H9 (cell line): Measurements from ENCODE around the gene MAGEA2. TPM values are rescaled to one million over a fixed set of nuclear protein-coding genes. Genes with fewer than 3 reads are reported as not detected.
"Not testable (repeated sequence)": the region's sequence is repeated elsewhere in the genome, so short reads cannot be mapped to it uniquely, and the experiment has no call there.

Experiments used
- DNase-seq: peaks from one replicate; pipeline ENCODE4 v3.0.0-alpha.2; 2017
- H2AFZ ChIP-seq: one replicate; pipeline ENCODE4 v1.6.1; 2013; ENCODE audit warnings: mild to moderate bottlenecking, low read length, control low read depth, moderate library complexity
- H2AK5ac ChIP-seq: 2 replicates; pipeline ENCODE4 v1.6.1; 2013; ENCODE audit warnings: low read length, control low read depth, mixed read lengths; ENCODE audit not compliant: insufficient read length
- H2BK120ac ChIP-seq: one replicate; pipeline ENCODE4 v1.6.1; 2013; ENCODE audit warnings: low read depth, mild to moderate bottlenecking, low read length, control low read depth, inconsistent platforms; ENCODE audit not compliant: poor library complexity, severe bottlenecking
- H2BK12ac ChIP-seq: 2 replicates; pipeline ENCODE4 v1.6.1; 2013; ENCODE audit warnings: low read length, control low read depth, mixed read lengths, low read depth; ENCODE audit not compliant: insufficient read length
- H2BK15ac ChIP-seq: 2 replicates; pipeline ENCODE4 v1.6.1; 2013; ENCODE audit warnings: low read depth, low read length, control low read depth
- H2BK20ac ChIP-seq: one replicate; pipeline ENCODE4 v1.6.1; 2013; ENCODE audit warnings: low read depth, mild to moderate bottlenecking, low read length, control low read depth, inconsistent platforms; ENCODE audit not compliant: poor library complexity, severe bottlenecking
- H2BK5ac ChIP-seq: 2 replicates; pipeline ENCODE4 v1.6.1; 2013; ENCODE audit warnings: low read length, control low read depth, mixed read lengths; ENCODE audit not compliant: insufficient read length
- H3K14ac ChIP-seq: 2 replicates; pipeline ENCODE4 v1.6.1; 2013; ENCODE audit warnings: low read length, control low read depth; ENCODE audit not compliant: insufficient read depth
- H3K18ac ChIP-seq: 2 replicates; pipeline ENCODE4 v1.6.1; 2013; ENCODE audit warnings: low read depth, mild to moderate bottlenecking, mixed read lengths, low read length, control low read depth; ENCODE audit not compliant: insufficient read length
- H3K23ac ChIP-seq: 2 replicates; pipeline ENCODE4 v1.6.1; 2013; ENCODE audit warnings: low read length, control low read depth, mixed read lengths, low read depth; ENCODE audit not compliant: insufficient read length
- H3K23me2 ChIP-seq: 2 replicates; pipeline ENCODE4 v1.6.1; 2013; ENCODE audit warnings: low read depth, mild to moderate bottlenecking, mixed read lengths, low read length, control low read depth; ENCODE audit not compliant: insufficient read length, poor library complexity, severe bottlenecking
- H3K27ac ChIP-seq: 2 replicates; pipeline ENCODE4 v1.5.1; 2013; ENCODE audit warnings: low read length, control low read depth, mixed read lengths, low read depth; ENCODE audit not compliant: insufficient read length
- H3K27me3 ChIP-seq: 2 replicates; pipeline ENCODE4 v1.6.1; 2013; ENCODE audit warnings: low read length, control low read depth, inconsistent platforms; ENCODE audit not compliant: insufficient read depth
- H3K4ac ChIP-seq: 2 replicates; pipeline ENCODE4 v1.6.1; 2013; ENCODE audit warnings: low read depth, mild to moderate bottlenecking, control low read depth, inconsistent platforms, low read length, moderate library complexity
- H3K4me1 ChIP-seq: 2 replicates; pipeline ENCODE4 v1.6.1; 2013; ENCODE audit warnings: low read length, control low read depth, inconsistent platforms; ENCODE audit not compliant: insufficient read depth
- H3K4me2 ChIP-seq: 2 replicates; pipeline ENCODE4 v1.6.1; 2013; ENCODE audit warnings: low read length, control low read depth, mixed read lengths; ENCODE audit not compliant: insufficient read length, insufficient read depth
- H3K56ac ChIP-seq: 2 replicates; pipeline ENCODE4 v1.6.1; 2013; ENCODE audit warnings: low read depth, mild to moderate bottlenecking, mixed read lengths, low read length, control low read depth; ENCODE audit not compliant: insufficient read length
- H3K79me1 ChIP-seq: 2 replicates; pipeline ENCODE4 v1.6.1; 2013; ENCODE audit warnings: low read depth, mild to moderate bottlenecking, moderate library complexity, low read length, control low read depth, inconsistent platforms; ENCODE audit not compliant: insufficient read depth, poor library complexity, severe bottlenecking
- H3K79me2 ChIP-seq: 2 replicates; pipeline ENCODE4 v1.6.1; 2013; ENCODE audit warnings: low read length, control low read depth, inconsistent platforms; ENCODE audit not compliant: insufficient read depth
- H3K9ac ChIP-seq: 2 replicates; pipeline ENCODE4 v1.6.1; 2013; ENCODE audit warnings: low read length, control low read depth, mixed read lengths; ENCODE audit not compliant: insufficient read length; ENCODE audit errors: extremely low read depth
- H3K9me3 ChIP-seq: one replicate; pipeline ENCODE4 v1.6.1; 2013; ENCODE audit warnings: low read depth, low read length, inconsistent platforms; ENCODE audit not compliant: control insufficient read depth
- H3T11ph ChIP-seq: one replicate; pipeline ENCODE4 v1.6.1; 2013; ENCODE audit warnings: mild to moderate bottlenecking, low read length, control low read depth, inconsistent platforms
- H4K20me1 ChIP-seq: one replicate; pipeline ENCODE4 v1.6.1; 2013; ENCODE audit not compliant: control insufficient read depth, insufficient read length, insufficient read depth
- H4K5ac ChIP-seq: 2 replicates; pipeline ENCODE4 v1.6.1; 2013; ENCODE audit warnings: low read depth, mild to moderate bottlenecking, mixed read lengths, low read length, control low read depth; ENCODE audit not compliant: insufficient read length
- H4K8ac ChIP-seq: replicated peaks from 2 replicates; pipeline ENCODE4 v1.6.1; 2013; ENCODE audit warnings: low read length, control low read depth, mixed read lengths, low read depth; ENCODE audit not compliant: insufficient read length
- H4K91ac ChIP-seq: 2 replicates; pipeline ENCODE4 v1.6.1; 2013; ENCODE audit warnings: low read depth, mild to moderate bottlenecking, moderate library complexity, mixed read lengths, low read length, control low read depth; ENCODE audit not compliant: insufficient read length
- H3K27ac Mint-ChIP-seq, 3 experiments: 2 replicates in 2 of 3; 3 replicates in 1 of 3; pipeline ENCODE4 v1.8.0; 2020 to 2021; ENCODE audit warnings: mixed read lengths in 3 of 3, mild to moderate bottlenecking in 1 of 3, moderate library complexity in 1 of 3
- H3K27me3 Mint-ChIP-seq: 2 replicates; pipeline ENCODE4 v1.8.0; 2021; ENCODE audit warnings: low read depth, mild to moderate bottlenecking, moderate library complexity, mixed read lengths
- H3K36me3 Mint-ChIP-seq, 3 experiments: 2 replicates in 2 of 3; 3 replicates in 1 of 3; pipeline ENCODE4 v1.8.0; 2020 to 2021; ENCODE audit warnings: low read depth in 3 of 3, mixed read lengths in 3 of 3; ENCODE audit not compliant: insufficient read depth in 1 of 3
- H3K4me1 Mint-ChIP-seq, 2 experiments: 2 replicates each; pipeline ENCODE4 v1.8.0; 2020; ENCODE audit warnings: mixed read lengths in 2 of 2
- H3K4me3 Mint-ChIP-seq, 2 experiments: 2 replicates in 1 of 2; 3 replicates in 1 of 2; pipeline ENCODE4 v1.8.0; 2020 to 2021; ENCODE audit warnings: mild to moderate bottlenecking in 2 of 2, mixed read lengths in 2 of 2, moderate library complexity in 1 of 2
- H3K9me3 Mint-ChIP-seq, 2 experiments: 2 replicates in 1 of 2; 3 replicates in 1 of 2; pipeline ENCODE4 v1.8.0; 2020; ENCODE audit warnings: mild to moderate bottlenecking in 2 of 2, mixed read lengths in 2 of 2, moderate library complexity in 1 of 2
- CTCF ChIP-seq: fragments of 200-600 bp; sonication (generic); conservative IDR thresholded peaks from 3 replicates; pipeline ENCODE4 v1.8.0; 2021; ENCODE audit warnings: antibody characterized with exemption, mild to moderate bottlenecking
- WGBS: extraction: QIAGEN DNeasy Blood & Tissue Kit; methylation state at CpG from one replicate; pipeline ENCODE4 v1.1.7; 2013; ENCODE audit warnings: missing lambda C conversion rate, low lambda C conversion rate, mixed read lengths; ENCODE audit not compliant: insufficient read length; ENCODE audit errors: extremely low coverage; 5-methylcytosine and 5-hydroxymethylcytosine counted together
- total RNA-seq: library from RNA; stranded (reverse); gene quantifications from 2 replicates; pipeline ENCODE4 v1.2.1, GENCODE V29; 2021

MAGEA2 gene
- total RNA-seq, 1 experiment from 2014 or later = 0.13 TPM

- no peak overlapping the region for H3K18ac ChIP-seq
- Mint-ChIP-seq H3K4me1 (no peaks in the 10 kb centered on the region), H3K27me3 (peaks cover 9% of the 10 kb centered on the region), H3K4me3 (no peak overlapping the region), H3K36me3 (peaks cover 0 to 2% (median 1%) of the 10 kb centered on the region in 3 experiments; a peak in 3 of 7 replicates), H3K27ac (no peak overlapping the region), H3K9me3 (peaks cover 61 to 75% of the 10 kb centered on the region in 2 experiments)
- no CpG with 5 or more reads among the region's 5 CpGs for WGBS
- no peak for DNase-seq
- H2BK20ac ChIP-seq = no peak overlapping the region
- H3K79me1 ChIP-seq = no peaks in the 10 kb centered on the region
- no peak overlapping the region for H3K4me2 ChIP-seq
- H3K23ac ChIP-seq = no peak overlapping the region
- no peak overlapping the region for H2BK120ac ChIP-seq
- no peak overlapping the region for H2BK15ac ChIP-seq
- no peak overlapping the region for H4K8ac ChIP-seq
- H2AFZ ChIP-seq = no peak overlapping the region
- no peak overlapping the region for H3K27ac ChIP-seq
- H3K9me3 ChIP-seq = peaks cover 13% of the 10 kb centered on the region
- no peak overlapping the region for H2BK12ac ChIP-seq
- H3K23me2 ChIP-seq = no peaks in the 10 kb centered on the region
- H2BK5ac ChIP-seq = no peak overlapping the region
- H3K14ac ChIP-seq = no peak overlapping the region
- no peak overlapping the region for H2AK5ac ChIP-seq
- no peak overlapping the region for H3K9ac ChIP-seq
- H3K79me2 ChIP-seq = no peaks in the 10 kb centered on the region
- H4K5ac ChIP-seq = no peak overlapping the region
- TF ChIP-seq CTCF = no peak
- H3K27me3 ChIP-seq = no peaks in the 10 kb centered on the region
- H3K4ac ChIP-seq = no peak overlapping the region
- no peaks in the 10 kb centered on the region for H4K20me1 ChIP-seq
- no peak overlapping the region for H4K91ac ChIP-seq
- no peak overlapping the region for H3T11ph ChIP-seq
- no peaks in the 10 kb centered on the region for H3K4me1 ChIP-seq
- H3K56ac ChIP-seq = no peak overlapping the region
Measured at GRCh38 chrX:152738560-152738959, 15.1 kb downstream of the MAGEA2 start.

- not testable (repeated sequence) for H2AFZ ChIP-seq, H4K20me1 ChIP-seq, H2BK5ac ChIP-seq, H3K79me1 ChIP-seq, H3K9ac ChIP-seq, H2BK15ac ChIP-seq, H3K4ac ChIP-seq, H2BK20ac ChIP-seq, H3K79me2 ChIP-seq, H3K4me3 Mint-ChIP-seq, H3K18ac ChIP-seq, H3K56ac ChIP-seq, H3K4me1 ChIP-seq, H3K4me1 Mint-ChIP-seq, H2AK5ac ChIP-seq, DNase-seq, H3K27ac ChIP-seq, H3K4me2 ChIP-seq, H3T11ph ChIP-seq, H4K5ac ChIP-seq, H3K23ac ChIP-seq, H2BK120ac ChIP-seq, H3K27me3 Mint-ChIP-seq, H3K36me3 Mint-ChIP-seq, H3K9me3 ChIP-seq, H2BK12ac ChIP-seq, H3K27me3 ChIP-seq, H3K14ac ChIP-seq, H3K23me2 ChIP-seq, H4K8ac ChIP-seq, H4K91ac ChIP-seq
- H3K9me3 Mint-ChIP-seq = peaks cover 60 to 79% of the 10 kb centered on the region in 2 experiments
- WGBS = no CpG with 5 or more reads among the region's 12 CpGs
- H3K27ac Mint-ChIP-seq = peak overlapping the region in 1 of 3 experiments; percentile 35; a peak in 1 of 7 replicates
Measured at GRCh38 chrX:152736528-152736927, 17.1 kb downstream of the MAGEA2 start.
